ENCODE measurements around the gene ZNF710. TPM values are rescaled to one million over a fixed set of nuclear protein-coding genes. Genes with fewer than 3 reads are reported as not detected.

ZNF710 gene
- total RNA-seq, 1 donor from 2014 or later, result 8.7 TPM

DNA sequence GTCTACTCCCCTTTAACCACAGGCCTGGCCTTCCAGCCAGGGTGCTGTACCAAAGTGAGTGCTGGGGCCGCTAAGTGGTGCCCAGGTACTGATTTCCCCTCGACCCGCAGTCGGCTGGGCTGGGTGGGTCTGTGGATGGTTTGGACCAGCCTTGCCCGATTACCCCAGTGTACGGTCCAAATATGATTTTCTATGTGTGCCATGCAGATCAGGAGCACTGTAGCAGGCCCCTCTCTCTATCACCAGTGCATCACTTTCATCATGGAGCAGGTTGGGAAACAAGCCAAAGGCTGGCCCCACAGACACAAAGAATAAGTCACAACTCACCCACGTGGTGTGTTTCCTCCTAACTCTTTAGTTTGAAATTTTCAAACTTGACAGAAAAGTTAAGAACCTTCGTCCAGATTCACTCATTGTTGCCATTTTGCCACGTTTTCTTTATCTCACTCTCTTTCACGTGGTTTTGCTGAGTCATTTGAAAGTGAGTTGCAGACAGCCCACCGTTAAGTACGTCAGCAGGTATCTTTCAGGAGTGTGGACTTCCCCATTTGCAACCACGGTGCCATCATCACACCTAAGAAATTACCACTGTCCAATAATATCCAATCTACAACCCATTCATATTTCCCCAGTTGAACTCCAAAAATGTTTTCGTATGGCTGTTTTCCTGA, 37.0 kb downstream of the ZNF710 start:
- peak; percentile 9 to 31 for DNase-seq (ENCODE audit: low read depth in 2 of 2)

DNA sequence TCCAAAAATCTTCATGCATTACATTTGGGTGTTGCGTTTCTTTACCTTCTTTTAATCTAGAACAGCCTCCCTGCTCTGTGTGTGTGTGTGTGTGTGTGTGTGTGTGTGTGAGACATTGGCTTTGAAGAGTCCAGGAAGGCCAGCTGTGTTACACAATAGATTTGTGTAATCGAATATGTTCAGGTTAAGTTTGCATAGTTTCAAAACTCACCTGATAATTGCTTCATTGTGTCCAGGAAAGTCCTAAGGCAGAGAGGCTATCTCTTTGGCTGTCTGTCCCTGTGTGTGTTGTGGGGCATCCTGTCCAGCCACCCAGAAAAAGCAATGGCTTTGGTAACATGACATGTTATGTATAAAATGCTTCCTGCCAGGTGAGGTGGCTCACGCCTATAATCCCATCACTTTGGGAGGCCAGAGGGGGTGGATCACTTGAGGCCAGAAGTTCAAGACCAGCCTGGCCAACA, 37.5 kb downstream of the ZNF710 start:
- DNase-seq (ENCODE audit: low read depth in 2 of 2), result peak in 1 of 2 donors; percentile 5

DNA sequence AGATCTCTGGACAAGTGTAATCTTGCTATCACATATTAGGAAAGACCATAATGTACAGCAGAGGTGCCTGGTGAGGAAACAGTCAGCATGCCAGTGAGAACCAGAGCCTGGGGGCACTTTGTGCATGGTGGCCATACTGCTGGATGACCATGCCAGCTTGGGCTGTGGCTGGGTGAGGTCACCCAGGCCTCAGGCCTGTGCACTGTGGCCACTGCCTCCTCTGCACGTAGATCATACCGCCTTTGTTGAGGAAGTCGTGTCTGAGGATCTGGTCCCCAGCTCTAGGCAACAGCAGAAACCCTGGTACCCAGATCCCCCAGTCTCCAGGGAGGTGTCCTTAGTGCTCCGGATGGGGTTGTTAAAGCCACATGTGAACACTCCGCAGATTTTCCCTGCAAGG, 38.9 kb downstream of the ZNF710 start:
- DNase-seq (ENCODE audit: low read depth in 2 of 2), result no peak

DNA sequence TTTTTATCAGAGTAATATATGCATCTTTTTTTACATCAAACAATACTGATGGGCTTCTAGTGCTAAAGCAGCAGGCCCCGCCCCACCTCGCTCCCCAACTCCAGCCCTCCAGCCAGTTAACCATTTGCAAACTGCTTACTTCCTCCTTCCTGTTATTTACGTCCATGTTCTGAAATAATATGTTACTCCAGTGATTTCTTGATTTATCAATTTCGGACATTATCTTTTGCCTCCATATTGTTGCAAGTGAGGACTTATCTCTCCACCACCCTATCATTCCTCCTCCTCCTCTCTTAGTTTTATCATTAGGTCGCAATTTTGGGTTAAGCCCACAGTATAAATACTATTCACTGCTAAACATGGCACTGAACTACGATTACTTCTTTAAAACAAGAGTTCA, 39.5 kb downstream of the ZNF710 start:
- no peak for DNase-seq (ENCODE audit: low read depth in 2 of 2)

DNA sequence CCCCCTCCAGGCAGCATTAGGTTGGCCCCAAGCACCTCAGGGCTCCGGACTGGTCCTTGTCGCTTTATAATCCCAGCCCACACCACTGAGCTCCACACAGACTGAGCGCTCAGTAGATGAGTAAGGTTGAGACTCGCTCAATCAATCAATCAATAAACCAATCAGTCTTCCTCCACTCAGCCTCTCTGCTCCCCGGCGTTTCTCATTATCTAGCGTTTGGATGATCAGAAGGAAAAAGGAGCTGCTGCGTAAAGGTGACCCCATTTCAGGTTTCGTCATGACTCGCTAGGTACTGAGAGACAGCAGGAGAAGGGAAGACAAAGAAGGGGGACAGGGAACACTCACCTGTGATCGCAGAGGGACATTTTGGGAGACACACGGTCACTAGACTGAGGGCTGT, 41.2 kb downstream of the ZNF710 start:
- no peak for DNase-seq (ENCODE audit: low read depth in 2 of 2)

DNA sequence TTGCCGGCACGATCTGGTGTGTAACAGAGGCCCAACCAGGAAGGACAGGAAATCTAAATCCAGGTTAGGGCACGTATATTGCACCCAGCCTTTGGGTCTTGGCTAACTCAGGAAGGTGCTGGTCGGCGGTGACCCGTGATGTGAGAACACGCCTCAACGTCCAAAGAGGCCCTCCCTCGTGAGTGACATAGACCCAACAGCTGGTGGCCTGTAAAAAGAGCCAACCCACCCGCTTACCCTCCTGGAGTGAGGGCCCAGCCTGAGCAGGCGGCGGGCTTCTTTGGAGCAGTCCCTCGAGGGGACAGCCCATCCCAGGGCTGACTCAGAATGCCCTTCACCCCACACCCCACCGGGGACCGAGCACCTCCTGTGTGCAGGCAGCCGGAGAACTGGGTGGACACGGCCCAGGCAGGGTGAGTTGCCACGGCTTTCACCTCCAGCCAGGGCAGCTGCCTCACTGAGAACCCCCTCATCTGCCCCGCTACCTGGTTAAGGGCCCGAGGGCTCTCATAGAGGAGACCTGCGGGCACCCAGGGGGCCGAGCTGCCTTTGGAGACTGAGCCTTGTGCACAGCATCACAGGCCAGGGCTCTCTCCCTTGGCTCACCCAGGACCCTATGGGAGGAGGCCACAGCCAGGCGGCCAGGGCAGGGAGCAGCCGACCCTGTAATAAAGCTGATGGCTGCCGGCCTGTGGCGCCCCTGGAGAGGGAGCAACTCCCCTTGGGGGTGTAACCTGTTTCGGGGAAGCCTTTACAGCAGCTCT, 41.8 kb downstream of the ZNF710 start:
- DNase-seq (ENCODE audit: low read depth in 2 of 2), result no peak

DNA sequence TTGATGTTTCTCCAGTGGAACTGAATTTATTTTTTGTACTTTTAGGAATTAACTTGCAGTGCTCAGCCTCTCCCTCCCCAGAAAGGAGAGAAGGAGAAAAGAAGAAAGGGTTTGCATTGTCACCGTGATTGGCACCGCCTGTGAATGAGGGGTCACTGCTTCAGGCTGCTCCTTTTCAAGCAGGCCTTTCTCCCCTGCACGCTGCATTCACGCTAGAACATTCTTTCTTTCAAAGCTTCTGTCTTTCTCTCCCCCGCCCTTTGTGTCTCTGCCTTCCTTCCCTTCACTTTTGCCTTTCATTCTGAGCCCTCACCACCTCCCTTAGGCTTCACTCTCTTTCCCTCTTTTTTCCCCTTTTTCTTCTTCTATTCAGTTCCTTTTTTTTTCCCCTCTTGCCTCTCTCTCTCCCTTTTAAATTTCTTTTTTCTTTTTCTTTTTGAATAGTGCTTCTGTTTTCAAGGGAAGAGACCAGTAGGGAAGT, 42.4 kb downstream of the ZNF710 start:
- no peak for DNase-seq (ENCODE audit: low read depth in 2 of 2)

DNA sequence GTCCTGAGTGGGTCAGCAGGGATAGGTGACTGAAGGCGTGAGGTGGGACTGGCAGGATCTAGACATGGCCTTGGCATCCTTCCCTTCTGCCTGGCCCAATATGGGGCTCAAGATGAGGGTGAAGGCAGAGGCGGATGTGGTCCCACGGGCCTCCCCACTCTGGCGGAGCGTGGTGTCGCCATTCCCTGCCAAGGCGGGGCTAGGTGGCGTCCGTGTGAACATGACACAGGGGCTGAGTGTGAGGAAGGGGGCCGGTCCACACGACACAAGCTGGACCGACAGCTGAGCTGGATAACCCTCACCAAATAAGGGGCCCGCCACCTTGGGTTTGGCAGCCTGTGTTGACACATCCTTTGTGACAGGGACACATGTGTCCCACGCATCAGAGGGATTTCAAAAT, 43.1 kb downstream of the ZNF710 start:
- DNase-seq (ENCODE audit: low read depth in 2 of 2), result no peak

DNA sequence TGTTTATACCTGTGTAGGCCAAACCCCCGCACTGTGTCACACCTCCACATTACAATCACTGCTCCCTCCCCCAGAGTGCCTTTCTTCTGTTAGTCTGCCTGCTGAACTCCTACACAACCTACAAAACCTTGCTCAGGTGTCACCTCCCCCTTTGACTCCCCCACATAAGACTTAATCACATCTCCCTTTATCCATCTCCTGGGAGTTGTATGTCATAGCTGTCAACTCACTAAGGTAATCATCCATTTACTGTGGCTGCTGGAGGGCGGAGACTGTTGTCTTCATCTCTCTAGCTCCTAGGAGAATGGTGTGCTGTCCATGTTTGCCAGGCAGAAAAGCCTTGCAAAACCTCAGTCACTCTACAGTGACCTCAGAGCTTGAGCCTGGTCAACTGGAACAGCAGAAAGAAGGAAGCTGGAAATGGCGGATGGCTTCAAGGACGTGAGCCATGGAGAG, 43.8 kb downstream of the ZNF710 start:
- no peak for DNase-seq (ENCODE audit: low read depth in 2 of 2)

DNA sequence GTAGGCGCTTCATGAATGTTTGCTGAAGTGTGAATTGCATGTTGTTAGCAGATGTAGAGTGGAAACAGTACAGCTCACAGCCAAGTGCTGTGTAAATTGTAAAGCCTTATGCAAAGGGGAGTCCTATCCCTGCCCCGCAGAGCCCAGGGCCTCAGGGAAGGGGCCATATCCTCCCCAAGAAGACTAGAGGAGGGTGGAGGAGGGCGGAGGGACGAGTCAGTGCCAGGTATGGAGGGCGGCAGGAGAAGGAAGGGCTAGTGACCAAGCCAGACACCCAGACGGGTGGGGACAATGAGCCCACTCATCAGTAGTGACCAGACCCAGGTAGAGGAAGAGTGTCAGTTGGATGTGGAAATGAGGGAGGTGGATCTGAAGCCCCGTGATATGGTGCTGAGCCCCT, 45.2 kb downstream of the ZNF710 start:
- no peak for DNase-seq (ENCODE audit: low read depth in 2 of 2)

DNA sequence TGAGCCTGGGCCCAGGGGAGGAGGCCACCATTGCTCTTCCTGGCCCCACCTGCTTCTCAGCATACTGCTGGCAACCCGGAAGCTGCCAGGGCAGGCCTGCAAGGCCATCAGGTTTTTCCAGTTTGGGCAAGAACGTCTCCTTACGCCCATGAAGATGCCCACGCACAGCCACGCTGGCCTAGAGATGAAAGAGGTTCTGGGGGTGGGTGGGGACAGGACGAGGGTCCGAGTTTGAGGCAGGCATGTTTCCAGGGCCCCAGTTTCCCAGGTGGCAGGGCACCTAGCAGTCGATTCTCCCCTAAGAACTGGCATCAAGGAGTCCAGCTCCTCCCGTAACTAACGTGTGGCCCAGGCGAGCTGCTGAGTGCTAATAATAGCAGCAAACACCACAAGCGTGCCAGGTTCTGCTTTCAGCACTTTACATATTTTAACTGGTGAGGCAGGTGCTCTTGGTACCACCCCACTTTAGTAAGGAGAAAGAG, 45.8 kb downstream of the ZNF710 start:
- DNase-seq (ENCODE audit: low read depth in 2 of 2), result no peak

DNA sequence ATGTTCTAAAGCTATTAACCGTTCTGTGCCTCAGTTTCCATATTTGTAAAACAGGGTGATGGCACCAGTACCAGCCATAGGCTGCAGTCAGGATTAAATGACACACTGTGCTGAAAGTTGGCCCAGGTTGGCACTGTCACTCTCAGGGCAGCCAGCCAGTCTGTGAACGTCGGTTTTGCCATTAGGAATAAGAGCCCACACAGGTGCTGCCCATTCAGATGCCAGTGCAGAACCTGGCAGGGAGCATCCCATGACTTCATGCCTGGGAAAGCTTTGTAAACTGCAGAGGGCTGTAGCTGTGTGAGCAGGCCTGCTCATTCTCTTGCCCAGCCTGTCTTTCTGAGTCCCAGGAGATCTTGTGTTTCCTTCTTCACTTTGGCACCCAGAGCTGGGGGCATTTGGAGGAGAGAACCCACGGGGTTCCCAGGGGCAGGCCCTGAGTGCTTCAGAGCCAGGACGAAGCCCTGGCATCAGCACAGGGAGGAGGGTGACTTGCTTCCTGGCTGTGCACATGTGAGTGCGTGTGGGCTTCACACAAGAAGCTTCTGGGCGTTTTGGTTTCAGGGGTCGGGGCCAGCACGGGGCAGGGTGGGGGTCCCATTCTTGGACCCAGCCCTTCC, 46.9 kb downstream of the ZNF710 start:
- no peak for DNase-seq (ENCODE audit: low read depth in 2 of 2)

DNA sequence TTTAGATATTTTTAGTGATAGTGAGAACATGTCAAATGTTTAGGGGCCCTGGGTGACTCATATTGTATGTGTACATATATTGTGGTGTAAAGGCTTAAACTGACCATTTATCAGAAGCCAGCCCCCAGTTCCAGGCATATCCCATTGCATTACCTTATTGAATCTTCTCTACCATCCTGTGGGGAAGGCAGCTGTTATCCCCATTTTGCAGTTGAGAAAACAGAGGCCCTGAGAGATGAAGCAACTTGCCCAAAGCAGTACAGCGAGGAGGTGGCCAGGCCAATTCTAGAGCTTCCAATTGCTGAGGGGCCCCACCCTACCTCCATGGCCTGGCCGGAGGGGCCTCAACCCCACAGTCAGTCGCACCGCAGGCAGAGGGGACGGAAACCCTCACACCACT, 47.9 kb downstream of the ZNF710 start:
- no peak for DNase-seq (ENCODE audit: low read depth in 2 of 2)

DNA sequence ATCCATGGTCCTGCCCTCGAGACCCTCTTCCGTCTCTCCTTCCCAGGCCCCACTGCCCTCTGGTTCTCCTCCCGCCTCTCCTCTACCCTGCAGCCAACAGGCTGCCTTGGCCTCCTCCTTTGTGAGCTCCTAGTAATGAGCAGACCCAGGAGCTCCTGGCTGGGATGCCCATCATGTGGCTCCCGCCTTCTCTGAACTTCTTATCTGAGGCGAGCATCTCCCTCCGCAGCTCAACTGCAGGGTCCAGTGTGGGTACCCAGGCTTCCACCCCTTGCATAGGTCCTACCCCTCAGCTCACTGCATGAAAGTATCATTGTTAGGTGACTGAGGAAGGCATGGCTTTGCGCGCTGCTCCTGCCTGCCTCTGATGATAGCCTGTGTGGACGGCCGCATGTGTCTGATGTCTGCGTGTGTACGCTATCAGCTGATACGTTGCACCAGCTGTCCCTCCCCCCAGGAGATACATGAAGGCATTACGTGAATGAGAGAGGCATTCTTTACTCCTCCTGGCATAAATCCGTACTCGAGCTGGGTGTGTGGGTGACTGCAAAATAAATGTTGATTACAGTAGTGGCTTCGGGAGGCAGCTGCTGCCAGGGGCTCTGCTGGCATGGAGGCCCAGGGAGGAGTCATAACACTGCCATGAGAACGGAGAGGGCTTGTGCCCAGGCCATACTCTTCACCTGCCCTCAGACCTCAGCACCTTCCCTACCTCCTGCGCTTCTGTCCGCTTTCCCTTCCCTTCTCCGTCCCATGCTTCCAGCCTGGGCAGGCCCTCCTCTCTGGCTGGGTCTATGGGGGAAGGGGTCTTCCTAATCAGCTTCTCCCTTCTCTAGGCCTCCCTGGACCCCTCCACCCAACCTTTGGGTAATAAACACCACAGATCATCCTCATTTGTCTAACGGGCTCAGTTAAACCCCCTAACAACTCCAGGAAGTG, 48.8 kb downstream of the ZNF710 start:
- no peak for DNase-seq (ENCODE audit: low read depth in 2 of 2)

DNA sequence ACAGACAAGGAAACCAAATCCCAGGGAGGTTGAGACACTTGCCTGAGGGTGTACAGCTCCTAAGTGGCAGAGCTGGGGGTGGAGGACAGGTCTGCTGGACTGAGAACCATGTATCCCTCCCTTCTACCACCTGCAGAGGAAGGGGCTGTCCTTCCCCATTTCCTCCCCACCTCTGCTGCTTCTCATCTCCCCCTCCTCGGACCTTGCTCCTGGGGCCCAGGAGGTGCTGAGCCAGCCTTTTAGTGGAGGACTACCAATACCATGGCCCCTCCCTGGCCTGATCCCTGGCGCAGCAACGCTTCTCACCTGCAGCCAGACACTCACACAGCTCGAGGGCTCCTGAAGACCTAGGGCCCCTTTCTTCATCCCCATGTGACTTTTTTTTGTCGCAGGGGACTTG, 50.8 kb downstream of the ZNF710 start:
- DNase-seq (ENCODE audit: low read depth in 2 of 2), result no peak

DNA sequence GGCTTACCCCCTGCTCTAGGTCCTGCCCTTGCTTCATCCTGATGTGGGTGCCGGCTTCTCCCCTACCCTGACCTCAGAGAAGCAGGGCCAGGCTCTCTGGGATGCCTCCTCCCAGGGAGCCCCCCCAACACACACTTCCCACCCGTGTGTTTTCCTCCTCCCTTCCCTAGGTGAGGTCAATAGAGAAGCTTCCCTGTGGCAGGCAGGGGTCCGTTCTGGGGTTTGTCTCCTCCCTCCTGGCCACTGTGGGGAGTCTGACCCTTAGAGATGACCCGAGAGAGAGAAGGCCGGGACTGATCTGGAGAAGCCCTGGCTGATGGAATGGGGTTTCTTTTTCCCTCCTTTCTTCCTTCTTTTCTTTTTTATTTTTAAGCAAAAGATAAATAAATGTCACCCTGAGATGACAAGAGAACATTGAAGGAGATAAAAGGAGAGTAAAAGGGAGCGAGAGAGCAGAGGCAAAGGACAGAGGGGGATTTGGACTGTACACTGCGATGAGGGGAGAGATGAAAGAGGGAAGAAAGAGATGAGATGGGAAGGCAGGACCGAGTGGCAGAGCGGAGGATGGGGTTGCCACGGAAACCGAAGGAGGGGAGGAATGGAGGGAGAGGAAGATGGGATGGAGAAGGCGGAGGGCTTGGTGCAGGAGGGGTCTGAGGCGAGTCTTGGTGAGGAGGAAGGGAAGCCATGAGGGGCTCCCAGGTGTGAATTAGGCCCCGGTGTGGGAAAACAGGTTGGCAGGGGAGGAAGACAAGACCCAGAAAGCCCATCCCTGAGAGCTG, 52.8 kb downstream of the ZNF710 start:
- no peak for DNase-seq (ENCODE audit: low read depth in 2 of 2)

DNA sequence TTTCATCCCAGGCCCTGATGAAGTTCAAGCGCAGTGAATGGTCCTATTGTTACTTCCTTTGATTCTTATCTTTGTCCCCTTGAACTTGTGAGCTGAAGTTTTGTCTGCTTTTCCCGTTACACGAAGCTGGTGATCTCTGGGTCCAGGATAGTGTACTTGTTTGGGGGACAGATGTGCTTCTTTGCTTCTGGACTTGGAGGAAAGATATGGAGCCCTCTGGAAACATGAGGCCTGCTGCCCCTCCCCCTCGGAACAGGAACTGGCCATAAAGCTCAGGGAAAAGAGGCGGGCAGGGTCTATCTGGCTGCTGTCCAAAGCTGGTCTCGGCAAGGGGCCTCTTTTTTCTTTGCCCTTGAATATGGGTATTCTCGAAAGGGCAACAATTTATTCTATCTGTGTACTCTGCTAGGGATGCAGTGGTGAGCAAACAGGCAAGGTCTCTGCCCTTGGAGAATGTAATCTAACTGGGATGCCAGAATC, 53.5 kb downstream of the ZNF710 start:
- DNase-seq (ENCODE audit: low read depth in 2 of 2), result no peak

DNA sequence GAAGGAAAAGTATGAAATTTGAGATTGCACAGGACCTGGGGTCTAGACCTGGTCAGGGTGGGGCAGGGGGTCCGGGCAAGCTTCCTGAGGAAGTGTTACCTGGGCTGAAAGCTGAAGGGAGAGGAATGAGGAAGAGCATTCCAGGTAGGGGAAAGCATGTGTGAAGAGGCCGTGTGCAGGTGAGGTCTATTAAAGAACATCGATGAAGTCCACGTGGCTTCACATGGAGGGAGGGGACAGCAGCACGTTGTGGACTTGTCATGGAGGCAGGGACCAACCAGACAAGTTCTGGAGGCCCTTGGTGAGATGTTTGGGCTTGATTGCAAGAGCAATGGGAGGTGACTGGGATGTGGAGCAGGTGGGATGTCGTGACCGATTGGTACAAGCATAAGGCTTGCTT, 54.1 kb downstream of the ZNF710 start:
- no peak for DNase-seq (ENCODE audit: low read depth in 2 of 2)

DNA sequence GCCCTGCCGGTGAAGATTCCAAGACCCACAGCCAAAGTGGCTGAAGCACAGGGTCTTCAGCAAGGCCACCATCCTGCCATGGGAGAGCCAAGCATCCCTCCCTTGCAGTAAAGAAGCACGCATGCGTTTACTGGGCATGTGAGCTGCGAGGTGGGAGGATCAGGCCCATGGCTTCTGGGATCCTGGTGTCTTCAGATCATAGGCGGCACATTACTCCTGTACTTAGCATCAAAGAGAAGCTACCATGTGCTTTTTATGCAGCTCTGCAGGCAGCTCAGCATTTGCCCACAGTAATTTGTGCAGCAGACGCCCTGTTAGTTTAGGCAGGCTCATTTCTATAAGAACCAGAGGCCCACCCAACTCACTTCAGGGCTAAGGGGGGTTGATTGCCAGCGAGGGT, 55.4 kb downstream of the ZNF710 start:
- no peak for DNase-seq (ENCODE audit: low read depth in 2 of 2)

DNA sequence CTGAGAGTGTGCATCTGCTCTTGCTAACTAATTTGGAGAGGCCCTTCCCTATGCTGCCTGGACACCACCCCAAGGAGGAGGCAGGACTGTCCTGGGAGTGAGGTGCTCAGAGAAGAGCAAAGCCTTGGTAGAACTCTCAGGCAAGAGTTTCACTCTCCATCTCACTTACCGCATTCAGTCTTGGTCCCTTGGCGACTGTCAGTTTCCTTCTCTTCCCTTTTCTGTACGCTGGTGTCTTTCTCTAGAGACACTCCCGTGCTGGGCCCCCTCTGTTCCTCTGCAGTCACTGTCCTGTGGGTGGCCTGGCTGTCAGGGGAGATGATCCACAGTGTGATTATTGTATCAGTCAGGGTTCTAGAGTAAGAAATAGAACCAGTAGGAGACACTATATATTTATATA, 57.2 kb downstream of the ZNF710 start:
- no peak for DNase-seq (ENCODE audit: low read depth in 2 of 2)

Data from dermis microvascular lymphatic vessel endothelial cell (primary cell).